Endothelial cell (in vitro differentiated cells): ENCODE measurements around the gene PTPRN2. TPM values are rescaled to one million over a fixed set of nuclear protein-coding genes. Genes with fewer than 3 reads are reported as not detected.

Source experiments
- DNase-seq: peaks from one replicate; pipeline ENCODE4 v3.0.0; 2021; ENCODE audit warnings: low spot score
- H3K27ac Mint-ChIP-seq: one replicate; pipeline ENCODE4 v1.8.0; 2021; ENCODE audit warnings: mixed read lengths, inconsistent platforms; ENCODE audit not compliant: unreplicated experiment
- H3K27me3 Mint-ChIP-seq: one replicate; pipeline ENCODE4 v1.8.0; 2021; ENCODE audit warnings: mild to moderate bottlenecking, moderate library complexity, mixed read lengths, inconsistent platforms; ENCODE audit not compliant: unreplicated experiment
- H3K36me3 Mint-ChIP-seq: one replicate; pipeline ENCODE4 v1.8.0; 2021; ENCODE audit warnings: mild to moderate bottlenecking, low read depth, mixed read lengths, inconsistent platforms; ENCODE audit not compliant: unreplicated experiment
- H3K4me1 Mint-ChIP-seq: one replicate; pipeline ENCODE4 v1.8.0; 2021; ENCODE audit warnings: mild to moderate bottlenecking, mixed read lengths, inconsistent platforms; ENCODE audit not compliant: unreplicated experiment
- H3K4me3 Mint-ChIP-seq: one replicate; pipeline ENCODE4 v1.8.0; 2021; ENCODE audit warnings: mild to moderate bottlenecking, mixed read lengths, inconsistent platforms; ENCODE audit not compliant: unreplicated experiment
- H3K9me3 Mint-ChIP-seq: one replicate; pipeline ENCODE4 v1.8.0; 2021; ENCODE audit warnings: mixed read lengths, inconsistent platforms; ENCODE audit not compliant: unreplicated experiment
- total RNA-seq: library from RNA; stranded (reverse); fragmentation: NEBNext Ultra II Directional; extraction: Animal tissue kit (Norgen Biotek cat#: 25700); gene quantifications from one replicate; pipeline ENCODE4 v1.2.1, GENCODE V29; 2021; ENCODE audit not compliant: unreplicated experiment
- TF ChIP-seq, protein P1 (sequence below): fragments of 200-600 bp; sonication (generic); IDR thresholded peaks from one replicate; pipeline ENCODE4 v1.5.0; 2021; ENCODE audit warnings: antibody characterized with exemption; ENCODE audit not compliant: unreplicated experiment

PTPRN2 gene
- total RNA-seq, 1 donor from 2014 or later: 0.18 TPM

DNA sequence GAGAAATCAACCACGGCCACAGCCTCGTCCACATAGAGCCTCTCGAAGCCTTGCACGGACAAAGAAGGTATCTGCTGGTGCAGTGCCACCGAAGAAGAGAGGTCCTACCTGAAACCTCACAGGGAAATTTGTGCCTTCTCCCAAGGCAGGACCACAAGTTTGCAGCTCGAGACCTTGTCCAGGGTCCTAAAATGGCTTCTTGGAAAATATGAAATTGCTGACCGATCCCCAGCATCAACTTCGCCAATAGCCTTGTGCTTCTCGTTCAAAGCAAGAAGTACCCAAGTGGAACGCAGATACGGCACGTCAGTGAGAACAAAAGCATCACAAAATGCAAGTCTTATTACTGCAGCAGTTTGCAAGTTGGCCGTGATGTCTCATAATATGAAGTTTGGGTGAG lies 24.6 kb downstream of the PTPRN2 start:
- TF ChIP-seq, protein P1, sequence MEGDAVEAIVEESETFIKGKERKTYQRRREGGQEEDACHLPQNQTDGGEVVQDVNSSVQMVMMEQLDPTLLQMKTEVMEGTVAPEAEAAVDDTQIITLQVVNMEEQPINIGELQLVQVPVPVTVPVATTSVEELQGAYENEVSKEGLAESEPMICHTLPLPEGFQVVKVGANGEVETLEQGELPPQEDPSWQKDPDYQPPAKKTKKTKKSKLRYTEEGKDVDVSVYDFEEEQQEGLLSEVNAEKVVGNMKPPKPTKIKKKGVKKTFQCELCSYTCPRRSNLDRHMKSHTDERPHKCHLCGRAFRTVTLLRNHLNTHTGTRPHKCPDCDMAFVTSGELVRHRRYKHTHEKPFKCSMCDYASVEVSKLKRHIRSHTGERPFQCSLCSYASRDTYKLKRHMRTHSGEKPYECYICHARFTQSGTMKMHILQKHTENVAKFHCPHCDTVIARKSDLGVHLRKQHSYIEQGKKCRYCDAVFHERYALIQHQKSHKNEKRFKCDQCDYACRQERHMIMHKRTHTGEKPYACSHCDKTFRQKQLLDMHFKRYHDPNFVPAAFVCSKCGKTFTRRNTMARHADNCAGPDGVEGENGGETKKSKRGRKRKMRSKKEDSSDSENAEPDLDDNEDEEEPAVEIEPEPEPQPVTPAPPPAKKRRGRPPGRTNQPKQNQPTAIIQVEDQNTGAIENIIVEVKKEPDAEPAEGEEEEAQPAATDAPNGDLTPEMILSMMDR: no peak
- Mint-ChIP-seq H3K27me3 (peaks cover 4% of the 10 kb centered on the region), H3K9me3 (peaks cover 13% of the 10 kb centered on the region), H3K4me3 (no peak overlapping the region), H3K36me3 (peaks cover 6% of the 10 kb centered on the region), H3K27ac (no peak overlapping the region), H3K4me1 (no peaks in the 10 kb centered on the region)
- no peak for DNase-seq

DNA sequence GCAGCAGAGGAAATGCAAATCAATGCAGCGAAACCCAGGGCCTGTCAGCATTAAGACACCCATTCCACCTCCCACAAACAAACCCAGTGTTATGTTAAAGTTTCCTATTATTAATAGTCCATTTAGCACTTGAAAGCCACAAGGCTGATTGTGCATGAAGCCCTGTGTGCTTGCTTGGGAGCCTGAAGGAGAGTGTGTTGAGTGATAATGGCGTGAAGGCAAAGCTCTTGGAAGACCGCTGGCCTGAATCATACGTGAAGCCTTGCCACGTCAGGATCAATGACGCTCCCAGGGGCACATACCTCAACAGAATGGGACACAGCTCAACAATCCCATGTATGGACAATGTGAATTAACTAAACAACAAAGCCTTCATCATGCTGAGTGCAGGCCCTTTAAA lies 25.1 kb downstream of the PTPRN2 start:
- Mint-ChIP-seq H3K9me3 (peaks cover 16% of the 10 kb centered on the region), H3K36me3 (peaks cover 9% of the 10 kb centered on the region), H3K27me3 (peaks cover 6% of the 10 kb centered on the region), H3K4me1 (no peaks in the 10 kb centered on the region), H3K27ac (no peak overlapping the region), H3K4me3 (no peak overlapping the region)
- TF ChIP-seq, protein P1: no peak
- no peak for DNase-seq

DNA sequence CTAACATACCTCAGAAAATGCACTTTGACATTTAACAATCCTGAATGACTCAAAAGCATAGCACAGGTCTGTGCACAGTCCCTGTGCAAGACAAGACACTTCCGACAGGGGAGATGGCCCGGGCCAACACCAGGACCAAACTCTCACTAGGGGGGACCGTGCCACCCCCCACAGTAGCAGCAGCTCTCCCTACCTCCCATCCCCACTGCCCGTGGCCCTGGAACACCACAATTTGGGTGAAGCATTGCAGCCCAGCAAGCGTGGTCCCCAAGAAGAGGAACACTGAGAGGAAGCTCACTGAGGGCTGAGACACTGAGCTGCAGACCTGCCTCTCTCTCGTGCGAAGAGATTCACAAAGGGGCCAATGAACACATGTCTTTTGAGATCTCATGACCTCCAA lies 26.0 kb downstream of the PTPRN2 start:
- peaks cover 10% of the 10 kb centered on the region for H3K36me3 Mint-ChIP-seq
- peaks cover 12% of the 10 kb centered on the region for H3K9me3 Mint-ChIP-seq
- TF ChIP-seq, protein P1: no peak
- H3K27ac Mint-ChIP-seq: no peak overlapping the region
- no peak for DNase-seq
- H3K27me3 Mint-ChIP-seq: peaks cover 7% of the 10 kb centered on the region
- H3K4me3 Mint-ChIP-seq: no peak overlapping the region
- no peaks in the 10 kb centered on the region for H3K4me1 Mint-ChIP-seq

DNA sequence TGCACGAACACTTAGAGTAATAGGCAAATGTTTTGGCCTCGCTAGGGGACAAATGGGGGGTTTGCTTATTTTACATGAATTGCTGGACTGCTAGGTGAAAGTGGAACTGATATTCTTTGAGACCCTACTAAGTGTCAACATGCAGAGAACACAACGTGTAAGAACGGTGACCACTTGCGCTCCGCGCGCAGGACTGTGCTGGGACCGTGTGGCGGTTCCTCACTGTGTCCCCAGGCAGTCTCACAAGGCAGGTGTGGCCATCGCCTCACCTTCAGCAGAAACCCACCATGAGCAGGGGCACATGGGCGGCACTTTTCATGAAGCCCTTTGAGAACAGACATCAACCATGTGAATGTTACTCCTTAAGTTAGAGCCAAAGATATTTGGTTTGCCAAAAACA lies 27.2 kb downstream of the PTPRN2 start:
- Mint-ChIP-seq H3K4me3 (no peak overlapping the region), H3K27me3 (peaks cover 12% of the 10 kb centered on the region), H3K27ac (no peak overlapping the region), H3K4me1 (no peaks in the 10 kb centered on the region), H3K36me3 (peaks cover 16% of the 10 kb centered on the region), H3K9me3 (peaks cover 21% of the 10 kb centered on the region)
- TF ChIP-seq, protein P1: no peak
- DNase-seq: no peak

DNA sequence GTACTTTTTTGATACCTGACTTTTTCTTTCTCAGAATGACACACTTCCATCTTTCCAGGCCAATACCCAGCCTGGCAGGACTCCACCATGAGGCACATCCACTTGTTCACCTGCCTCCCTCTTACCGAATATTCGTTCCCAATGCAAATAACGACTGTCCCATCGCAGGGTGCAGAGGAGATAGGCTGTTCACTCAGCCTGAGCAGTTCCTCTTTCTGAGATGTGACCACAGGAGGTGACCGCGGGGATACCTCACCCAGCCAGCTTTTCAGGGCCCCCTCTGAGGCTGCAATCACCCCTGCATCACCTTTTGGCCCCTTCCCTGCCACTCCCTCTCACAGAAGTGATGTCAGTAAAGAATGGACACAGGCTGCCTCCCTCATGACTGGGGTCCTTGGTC lies 28.3 kb downstream of the PTPRN2 start:
- H3K27ac Mint-ChIP-seq: no peak overlapping the region
- no peak overlapping the region for H3K4me3 Mint-ChIP-seq
- no peak for DNase-seq
- H3K4me1 Mint-ChIP-seq: no peaks in the 10 kb centered on the region
- peaks cover 21% of the 10 kb centered on the region for H3K9me3 Mint-ChIP-seq
- H3K27me3 Mint-ChIP-seq: peaks cover 12% of the 10 kb centered on the region
- peaks cover 19% of the 10 kb centered on the region for H3K36me3 Mint-ChIP-seq
- TF ChIP-seq, protein P1: no peak
